ENCODE results near the gene PLCB1. TPM values are rescaled to one million over a fixed set of nuclear protein-coding genes. Genes with fewer than 3 reads are reported as not detected.

The PLCB1 gene
- total and polyA plus RNA-seq, 2 of the 4 experiments (the other 2 are of a cell fraction): 5.6 to 16.1 TPM

DNA sequence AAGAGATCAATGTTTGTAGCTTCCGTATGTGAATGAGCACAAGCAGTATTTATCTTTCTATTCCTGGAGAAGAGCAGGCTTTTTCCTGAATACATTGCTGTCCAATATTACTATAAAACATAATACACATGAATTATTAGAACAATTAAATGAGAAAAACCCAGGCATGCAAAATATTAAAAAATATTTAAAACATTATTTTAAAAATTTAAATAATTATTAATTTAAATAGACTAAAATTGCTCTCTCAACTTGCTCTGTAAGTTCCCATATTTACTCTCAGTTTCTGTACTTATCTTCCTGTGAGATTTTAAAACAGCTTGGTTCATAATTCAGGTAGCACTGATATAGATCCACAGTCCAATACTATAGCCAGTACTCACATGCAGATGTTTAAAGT is 97.0 kb downstream of the PLCB1 start:
- Histone ChIP-seq H3K79me1 (ENCODE audit: low read depth in 1 of 2, low read length in 2 of 2) (peaks cover 12 to 29% of the 10 kb centered on the region in 2 experiments), H4K8ac (ENCODE audit: low read depth in 2 of 2, low read length in 2 of 2) (no peak overlapping the region), H4K20me1 (ENCODE audit: insufficient read depth, low read length) (no peaks in the 10 kb centered on the region), H3K14ac (replicated peaks; ENCODE audit: low read depth, low read length) (no peak overlapping the region), H3K36me3 (ENCODE audit: control insufficient read depth, insufficient read depth, low read length) (no peaks in the 10 kb centered on the region), H2AK5ac (ENCODE audit: low read depth, low read length) (no peak overlapping the region), H3K9ac (ENCODE audit: low read depth, low read length) (no peak overlapping the region), H2BK120ac (ENCODE audit: low read depth, low read length) (no peak overlapping the region), H3K27ac (ENCODE audit: insufficient read depth, low read length) (no peak overlapping the region), H2BK5ac (ENCODE audit: low read depth, low read length, poor library complexity, severe bottlenecking) (no peak overlapping the region), H4K91ac (ENCODE audit: insufficient read depth, low read depth, low read length) (no peak overlapping the region), H4K5ac (ENCODE audit: low read depth, low read length) (no peak overlapping the region), H3K4me2 (ENCODE audit: low read depth, low read length) (no peak overlapping the region), H3K4me1 (ENCODE audit: control insufficient read depth, insufficient read depth, low read length) (peaks cover 2% of the 10 kb centered on the region; the same call in 1 of the 2 replicates), H2AFZ (replicated peaks; ENCODE audit: low read length, poor library complexity) (no peak overlapping the region), H2BK20ac (ENCODE audit: low read depth, low read length) (no peak overlapping the region), H3K9me1 (ENCODE audit: insufficient read depth, low read length) (peaks cover 8% of the 10 kb centered on the region), H2BK15ac (ENCODE audit: low read depth, low read length) (no peak overlapping the region), H3K18ac (ENCODE audit: low read depth, low read length) (no peak overlapping the region), H3K23ac (ENCODE audit: low read depth, low read length) (no peak overlapping the region), H3K4ac (ENCODE audit: low read depth, low read length) (no peak overlapping the region), H2AK9ac (replicated peaks; ENCODE audit: low read depth, low read length, poor library complexity) (no peak overlapping the region), H3K27me3 (ENCODE audit: control insufficient read depth, insufficient read depth, low read length) (no peaks in the 10 kb centered on the region), H3K56ac (ENCODE audit: extremely low read depth, insufficient read depth, low read length) (no peak overlapping the region), H3K4me3 (ENCODE audit: insufficient read depth, low read depth, low read length) (no peak overlapping the region), H3K9me3 (ENCODE audit: control insufficient read depth, insufficient read depth, low read length) (no peaks in the 10 kb centered on the region)
- intact Hi-C loops (cut with micrococcal nuclease) (no loop called here), in situ Hi-C loops (cut with MboI; ENCODE audit: low sequenced_read_pairs) (no loop called here), dilution Hi-C loops (cut with HindIII; ENCODE audit: low sequenced_read_pairs, unreplicated experiment) (no loop called here)
- TF ChIP-seq CTCF (conservative IDR thresholded peaks at IDR 0.05; ENCODE audit: low read depth, low read length): no peak
- no peak for TF ChIP-seq ELK1 (IDR thresholded peaks at IDR 0.05; ENCODE audit: borderline replicate concordance, low read depth, low read length)
- no peak for TF ChIP-seq MAFK (IDR thresholded peaks at IDR 0.05; ENCODE audit: low read depth, low read length)
- TF ChIP-seq MAZ (IDR thresholded peaks at IDR 0.05; ENCODE audit: borderline replicate concordance, low read depth, low read length): no peak
- TF ChIP-seq USF2 (IDR thresholded peaks at IDR 0.05; ENCODE audit: low read depth, low read length): no peak
- TF ChIP-seq RCOR1 (IDR thresholded peaks at IDR 0.05; ENCODE audit: insufficient replicate concordance, low read length): no peak
- TF ChIP-seq POLR2A (IDR thresholded peaks at IDR 0.05; ENCODE audit: low read depth, low read length): no peak
- TF ChIP-seq MXI1 (IDR thresholded peaks at IDR 0.05; ENCODE audit: borderline replicate concordance, low read depth, low read length): no peak
- no peak for TF ChIP-seq SMC3 (IDR thresholded peaks at IDR 0.05; ENCODE audit: low read depth, low read length)
- TF ChIP-seq RFX5 (IDR thresholded peaks at IDR 0.05; ENCODE audit: low read depth, low read length): no peak
- TF ChIP-seq FOS (IDR thresholded peaks at IDR 0.05; ENCODE audit: low read depth, low read length): no peak
- TF ChIP-seq CHD1 (IDR thresholded peaks at IDR 0.05; ENCODE audit: low read depth, low read length): no peak
- TF ChIP-seq CEBPB (IDR thresholded peaks at IDR 0.05; ENCODE audit: low read depth, low read length): no peak
- WGBS, 2 experiments (ENCODE audit: extremely low coverage in 2 of 2, insufficient read length in 1 of 2): no CpG with 5 or more reads among the region's 1 CpG
- no TSS peak for BruUV-seq (replicated peaks)
- no peak for ATAC-seq (ENCODE audit: low read depth)
- no peak for DNase-seq
- ChIA-PET POLR2A (ENCODE audit: unreplicated experiment) (no interaction called here), CTCF (no interaction called here)
